Measurements from ENCODE around the gene CYLD.

GRCh38 chr16:50699326-50700159 lies 42.3 kb upstream of the CYLD start:
- TF ChIP-seq CTCF (IDR thresholded peaks at IDR 0.05) (no peak), POLR2A (IDR thresholded peaks at IDR 0.05) (no peak)
